ENCODE data around the gene YPEL1.
"Not testable (repeated sequence)": the region's sequence is repeated elsewhere in the genome, so short reads cannot be mapped to it uniquely, and the experiment has no call there.

DNA sequence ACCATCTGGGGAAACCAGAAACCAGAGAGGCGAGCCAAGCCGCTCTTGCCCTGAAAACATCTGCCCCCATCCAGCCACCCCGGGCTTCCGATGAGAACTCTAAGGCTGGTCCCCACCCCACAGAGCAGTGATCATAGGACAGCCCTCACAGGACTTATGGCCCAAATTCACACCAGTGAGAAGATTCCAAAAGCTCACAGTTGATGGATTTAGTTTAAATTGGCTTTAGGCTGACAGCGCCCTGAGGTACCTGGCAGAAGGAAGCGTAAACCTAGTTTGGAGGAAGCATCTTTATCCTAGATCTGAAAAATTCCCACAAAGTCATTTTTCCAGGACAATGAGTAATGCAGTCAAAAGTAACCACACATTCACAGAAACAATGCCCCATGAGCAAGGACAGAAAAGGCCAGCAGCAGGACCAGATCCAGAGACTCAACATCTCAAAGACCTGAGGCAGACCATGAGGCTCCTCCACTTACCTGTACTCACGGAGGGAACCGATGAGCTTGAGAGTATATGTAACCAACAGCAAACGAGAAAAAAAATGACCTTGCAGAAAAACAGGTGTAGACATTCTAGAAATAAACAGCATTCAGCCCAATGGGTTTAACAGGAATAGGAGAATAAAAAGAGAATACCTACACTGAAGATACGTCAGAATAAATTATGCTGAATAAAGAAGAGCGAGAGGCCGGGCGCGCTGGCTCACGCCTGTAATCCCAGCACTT, 19.0 kb downstream of the YPEL1 start:
- TF ChIP-seq, protein P1, sequence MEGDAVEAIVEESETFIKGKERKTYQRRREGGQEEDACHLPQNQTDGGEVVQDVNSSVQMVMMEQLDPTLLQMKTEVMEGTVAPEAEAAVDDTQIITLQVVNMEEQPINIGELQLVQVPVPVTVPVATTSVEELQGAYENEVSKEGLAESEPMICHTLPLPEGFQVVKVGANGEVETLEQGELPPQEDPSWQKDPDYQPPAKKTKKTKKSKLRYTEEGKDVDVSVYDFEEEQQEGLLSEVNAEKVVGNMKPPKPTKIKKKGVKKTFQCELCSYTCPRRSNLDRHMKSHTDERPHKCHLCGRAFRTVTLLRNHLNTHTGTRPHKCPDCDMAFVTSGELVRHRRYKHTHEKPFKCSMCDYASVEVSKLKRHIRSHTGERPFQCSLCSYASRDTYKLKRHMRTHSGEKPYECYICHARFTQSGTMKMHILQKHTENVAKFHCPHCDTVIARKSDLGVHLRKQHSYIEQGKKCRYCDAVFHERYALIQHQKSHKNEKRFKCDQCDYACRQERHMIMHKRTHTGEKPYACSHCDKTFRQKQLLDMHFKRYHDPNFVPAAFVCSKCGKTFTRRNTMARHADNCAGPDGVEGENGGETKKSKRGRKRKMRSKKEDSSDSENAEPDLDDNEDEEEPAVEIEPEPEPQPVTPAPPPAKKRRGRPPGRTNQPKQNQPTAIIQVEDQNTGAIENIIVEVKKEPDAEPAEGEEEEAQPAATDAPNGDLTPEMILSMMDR (IDR thresholded peaks at IDR 0.05): not testable (repeated sequence)
- TF ChIP-seq EZH2 (IDR thresholded peaks at IDR 0.05; ENCODE audit: borderline replicate concordance, insufficient read depth, low read depth, low read length, poor library complexity, severe bottlenecking): not testable (repeated sequence)

Measured in B cell (primary cell).